ENCODE results near the gene STAC.

The STAC gene, protein sequence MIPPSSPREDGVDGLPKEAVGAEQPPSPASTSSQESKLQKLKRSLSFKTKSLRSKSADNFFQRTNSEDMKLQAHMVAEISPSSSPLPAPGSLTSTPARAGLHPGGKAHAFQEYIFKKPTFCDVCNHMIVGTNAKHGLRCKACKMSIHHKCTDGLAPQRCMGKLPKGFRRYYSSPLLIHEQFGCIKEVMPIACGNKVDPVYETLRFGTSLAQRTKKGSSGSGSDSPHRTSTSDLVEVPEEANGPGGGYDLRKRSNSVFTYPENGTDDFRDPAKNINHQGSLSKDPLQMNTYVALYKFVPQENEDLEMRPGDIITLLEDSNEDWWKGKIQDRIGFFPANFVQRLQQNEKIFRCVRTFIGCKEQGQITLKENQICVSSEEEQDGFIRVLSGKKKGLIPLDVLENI

DNA sequence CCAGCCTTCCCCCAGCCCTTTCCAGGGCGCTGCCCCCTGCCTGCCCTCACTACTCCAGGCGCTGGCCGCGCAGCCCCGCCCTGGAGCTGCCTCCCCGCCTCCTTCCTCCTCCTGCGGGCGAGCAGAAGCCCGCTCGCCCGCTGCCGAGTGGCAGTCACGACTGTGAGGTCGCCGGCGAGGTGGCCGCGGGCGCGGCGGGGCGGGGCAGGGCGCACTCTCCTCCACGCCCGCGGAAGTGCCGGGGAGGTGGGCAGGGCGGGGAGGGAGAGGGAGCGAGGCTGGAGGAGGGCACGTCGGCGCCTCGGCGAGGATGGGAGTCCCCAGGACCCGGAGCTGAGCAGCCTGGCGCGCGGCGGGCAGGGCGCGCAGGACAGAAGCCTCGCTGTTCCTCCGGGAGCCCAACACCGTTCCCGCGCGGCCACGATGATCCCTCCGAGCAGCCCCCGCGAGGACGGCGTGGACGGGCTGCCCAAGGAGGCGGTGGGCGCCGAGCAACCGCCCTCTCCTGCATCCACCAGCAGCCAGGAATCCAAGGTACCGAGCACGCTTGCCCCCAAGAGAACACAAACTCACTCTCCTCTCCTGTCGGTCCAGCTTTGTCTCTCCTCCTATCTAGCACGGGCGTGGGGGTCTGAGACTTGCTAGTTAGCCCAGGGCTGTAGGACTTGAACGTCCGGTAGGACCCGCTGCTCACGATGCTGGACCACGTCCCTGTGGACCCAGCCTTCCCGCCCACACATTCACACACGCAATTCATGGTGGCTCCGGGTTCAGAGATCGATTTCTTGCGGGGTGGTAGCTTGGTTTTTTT is at the start of gene STAC:
TSS of gene STAC (plus strand) at position 284 of the 811 bp plus-strand sequence. CDS start at position 424, 140 bp downstream.
- no peak for FAIRE-seq

DNA sequence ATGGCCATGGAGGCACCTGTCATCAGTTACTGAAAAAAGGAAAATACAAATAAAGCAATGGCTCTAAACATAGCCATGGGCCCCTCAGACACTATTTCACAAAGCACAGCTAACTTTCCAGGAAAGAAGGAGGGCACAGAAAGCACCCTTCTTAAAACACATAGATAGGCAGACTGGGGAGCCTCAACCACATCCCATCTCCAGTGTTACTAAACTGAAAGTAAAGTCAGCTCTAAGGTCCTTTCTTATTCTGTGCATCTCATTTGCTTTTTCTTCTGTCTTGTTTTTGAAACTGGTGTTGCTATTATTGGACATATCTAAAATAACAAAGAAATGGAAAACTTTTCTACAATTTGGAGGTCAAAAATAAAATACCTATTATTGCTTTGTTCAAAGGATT is 48.2 kb upstream of the STAC start:
- no peak for FAIRE-seq

DNA sequence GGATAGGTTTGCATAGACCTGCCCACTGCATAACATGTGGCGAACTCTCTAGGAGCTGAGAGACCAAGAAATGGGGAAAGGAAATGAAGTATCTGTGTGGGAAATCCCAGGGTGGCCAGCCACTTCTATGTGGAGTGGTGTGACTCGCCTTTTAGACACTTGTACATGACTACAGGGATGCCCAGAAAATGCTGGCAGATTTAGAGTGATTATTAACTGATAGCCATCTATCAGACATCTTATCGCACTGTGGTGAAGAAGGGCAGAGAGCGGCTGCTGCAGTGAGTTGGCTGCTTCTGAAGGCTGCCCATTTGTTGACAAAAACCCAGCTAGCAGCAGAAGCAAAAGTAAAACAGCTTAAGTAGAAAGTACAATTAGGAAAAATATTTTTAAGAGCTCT is 18.1 kb upstream of the STAC start:
- no peak for FAIRE-seq

DNA sequence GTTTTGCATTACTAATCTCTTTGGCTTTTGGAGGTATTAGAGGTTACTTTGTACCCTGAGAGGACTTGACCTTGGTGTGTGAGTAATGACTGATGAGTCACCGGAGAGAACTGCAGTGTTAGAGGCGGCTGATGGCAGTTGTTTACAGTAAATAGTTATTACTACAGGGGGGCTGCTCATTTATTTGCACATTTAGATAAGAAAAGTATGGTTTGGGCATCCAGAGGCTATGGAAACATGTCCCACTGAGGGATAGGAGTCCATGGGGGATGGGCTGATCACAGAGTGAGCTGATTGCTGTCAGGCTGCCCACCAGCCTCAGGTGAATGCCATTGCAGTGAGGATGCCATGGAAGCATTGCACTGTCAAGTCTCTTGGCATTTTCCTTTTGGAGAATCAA is 17.3 kb upstream of the STAC start:
- FAIRE-seq, result no peak

DNA sequence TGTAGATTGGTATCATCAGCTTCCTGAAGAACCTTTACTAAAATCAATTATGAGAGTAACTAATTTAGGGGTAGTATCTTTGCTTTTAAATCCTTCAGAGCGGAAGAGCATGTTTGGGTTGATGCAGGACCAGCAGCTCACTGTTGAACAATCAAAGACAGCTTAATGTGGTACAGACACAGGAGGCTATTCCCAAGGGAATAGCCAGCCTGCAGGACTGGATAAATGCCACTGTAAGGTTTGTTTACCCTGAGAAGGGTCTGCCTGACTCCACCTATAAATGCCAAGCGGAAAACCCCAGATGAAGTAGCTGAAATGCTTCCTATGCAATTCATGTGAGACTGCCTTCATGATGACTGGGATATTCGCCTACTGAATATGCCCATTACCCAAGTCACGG is 16.0 kb upstream of the STAC start:
- FAIRE-seq, result no peak

DNA sequence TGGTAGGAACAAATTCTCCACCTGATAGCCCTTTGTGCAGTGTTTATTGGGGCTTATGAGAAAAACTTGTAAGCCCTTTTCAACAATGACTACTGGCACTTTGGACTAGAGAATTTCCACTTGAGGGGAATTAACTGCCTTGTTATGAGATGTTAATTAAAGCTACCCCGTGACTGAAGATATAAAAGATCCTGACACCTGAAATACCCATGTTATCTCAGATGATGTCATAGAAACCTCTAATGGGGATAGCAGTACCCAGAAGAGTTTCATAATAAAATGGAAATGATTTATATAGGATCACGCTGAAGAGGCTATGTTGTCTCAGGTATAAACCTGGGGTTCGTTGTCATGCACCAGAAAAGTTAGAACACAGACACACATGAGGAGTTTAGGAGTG is 14.5 kb upstream of the STAC start:
- no peak for FAIRE-seq

DNA sequence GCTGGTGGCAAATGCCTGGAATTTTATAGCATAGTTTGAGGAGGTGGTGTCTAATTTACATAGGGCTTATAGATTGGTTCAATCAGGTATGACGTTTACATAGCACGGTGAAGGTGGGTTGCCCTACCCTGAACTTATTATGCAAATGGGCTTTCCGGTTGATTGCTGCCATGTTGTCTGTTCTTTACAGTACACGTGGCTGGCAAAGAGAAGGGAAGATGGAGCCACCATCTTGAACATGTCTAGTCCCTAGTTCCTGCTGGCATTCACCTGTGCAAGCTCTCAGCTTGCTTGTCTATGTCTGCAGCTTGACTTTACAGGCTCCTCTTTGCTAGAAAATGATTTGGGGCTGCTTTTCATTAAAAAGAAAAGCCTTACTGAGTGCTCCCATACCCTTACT is 14.0 kb upstream of the STAC start:
- FAIRE-seq, result no peak

DNA sequence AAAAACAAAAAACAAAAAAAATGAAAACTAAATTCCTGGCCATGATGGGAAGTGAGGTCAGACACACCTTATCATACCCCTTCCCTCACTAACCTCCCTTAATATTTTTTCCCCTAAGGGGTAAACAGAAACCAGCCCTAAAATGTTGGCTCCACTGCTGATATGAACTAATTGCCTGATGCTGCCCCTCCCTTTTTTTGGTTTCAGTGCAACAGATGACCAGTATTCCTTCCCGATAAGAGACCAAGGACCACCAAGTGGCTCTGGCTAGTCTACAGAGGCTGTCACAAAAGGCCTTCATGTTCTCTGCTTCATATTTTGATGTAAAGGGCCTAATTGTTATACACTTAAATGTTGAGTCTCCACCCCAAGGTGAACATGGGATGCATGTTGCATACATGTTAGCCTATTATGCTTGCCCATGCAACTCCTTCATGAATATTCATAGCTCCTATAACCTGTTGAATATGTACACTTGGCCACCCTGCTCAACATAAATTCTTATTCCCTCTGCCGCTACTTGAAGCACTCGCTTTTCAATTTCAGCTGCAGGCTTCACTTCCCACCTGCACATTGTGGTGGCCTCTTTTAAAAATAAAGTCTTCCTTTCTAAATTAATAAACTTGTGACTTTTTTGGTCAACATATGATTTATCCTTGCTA is 12.3 kb upstream of the STAC start:
- no peak for FAIRE-seq

DNA sequence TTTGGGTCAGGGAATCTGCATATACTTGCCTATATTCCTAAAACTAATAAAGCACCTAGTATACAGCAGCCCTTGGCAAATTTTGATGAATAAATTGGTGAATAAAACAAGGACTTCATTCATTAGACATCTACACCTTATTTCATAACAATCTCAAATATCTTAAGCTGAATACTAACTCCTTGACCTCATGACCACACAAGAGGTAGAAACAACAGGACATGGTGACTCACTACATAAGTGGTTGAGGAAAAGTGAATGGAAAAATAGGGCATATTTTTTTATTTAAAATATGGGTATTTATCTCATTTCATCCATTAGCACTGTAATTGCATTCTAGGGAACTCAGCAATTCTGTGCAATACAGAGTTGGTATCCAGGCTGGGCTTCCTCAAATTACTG is 7.8 kb upstream of the STAC start:
- no peak for FAIRE-seq

DNA sequence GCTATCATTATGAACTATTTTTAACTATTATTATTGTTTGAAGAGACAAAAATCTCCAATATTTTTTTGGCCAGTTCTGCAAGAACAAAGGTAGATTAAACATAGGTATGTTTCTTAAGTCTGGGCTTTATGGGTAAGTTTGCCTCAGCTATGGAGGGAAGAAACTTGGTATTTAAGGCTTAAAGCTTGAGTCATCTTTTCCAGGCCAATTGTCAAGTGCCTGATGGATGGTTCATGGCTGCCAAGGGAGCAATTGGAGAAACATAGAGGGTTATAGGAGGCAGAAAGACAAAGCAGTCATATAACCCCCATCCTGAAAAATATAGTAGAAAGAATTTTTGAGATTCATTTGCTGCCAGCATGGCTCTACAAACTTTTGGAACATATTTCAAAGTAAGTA is 7.2 kb upstream of the STAC start:
- no peak for FAIRE-seq

DNA sequence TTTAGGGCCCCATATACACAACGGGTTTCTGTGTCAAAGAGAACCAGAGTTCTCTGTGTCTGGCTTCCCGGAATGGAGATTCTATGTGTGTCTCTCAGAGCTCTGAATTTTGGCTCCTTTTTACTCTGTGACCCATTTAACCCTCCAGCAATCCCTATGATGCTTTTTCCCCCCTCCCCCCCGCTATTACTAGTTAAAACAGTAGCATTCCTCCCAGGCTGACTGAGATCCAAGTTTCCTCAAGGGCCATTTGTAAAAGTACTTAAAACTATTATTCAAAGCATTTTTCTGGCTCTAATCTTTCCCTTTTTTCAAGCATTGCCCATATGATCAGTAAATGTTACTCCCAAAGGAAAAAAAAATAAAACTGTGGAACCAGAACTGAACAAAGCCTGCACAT is 6.6 kb upstream of the STAC start:
- no peak for FAIRE-seq

DNA sequence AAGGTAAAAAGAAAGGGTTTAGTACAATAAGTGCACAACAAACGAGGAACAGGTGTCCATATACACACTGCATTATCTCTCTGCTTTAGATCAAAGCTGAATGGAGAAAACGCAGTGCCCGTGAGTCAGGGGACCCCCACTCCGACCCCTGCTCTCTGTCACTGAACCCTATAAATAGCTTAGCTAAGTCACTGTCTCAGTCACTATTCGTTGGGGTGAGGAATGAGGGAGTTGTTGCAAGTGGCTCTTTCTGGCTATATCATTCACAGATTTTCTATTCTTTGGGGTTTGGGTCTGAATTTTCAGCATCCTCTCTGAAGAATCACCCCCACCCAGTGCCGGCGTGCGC is 458 bp upstream of the STAC start:
- no peak for FAIRE-seq

DNA sequence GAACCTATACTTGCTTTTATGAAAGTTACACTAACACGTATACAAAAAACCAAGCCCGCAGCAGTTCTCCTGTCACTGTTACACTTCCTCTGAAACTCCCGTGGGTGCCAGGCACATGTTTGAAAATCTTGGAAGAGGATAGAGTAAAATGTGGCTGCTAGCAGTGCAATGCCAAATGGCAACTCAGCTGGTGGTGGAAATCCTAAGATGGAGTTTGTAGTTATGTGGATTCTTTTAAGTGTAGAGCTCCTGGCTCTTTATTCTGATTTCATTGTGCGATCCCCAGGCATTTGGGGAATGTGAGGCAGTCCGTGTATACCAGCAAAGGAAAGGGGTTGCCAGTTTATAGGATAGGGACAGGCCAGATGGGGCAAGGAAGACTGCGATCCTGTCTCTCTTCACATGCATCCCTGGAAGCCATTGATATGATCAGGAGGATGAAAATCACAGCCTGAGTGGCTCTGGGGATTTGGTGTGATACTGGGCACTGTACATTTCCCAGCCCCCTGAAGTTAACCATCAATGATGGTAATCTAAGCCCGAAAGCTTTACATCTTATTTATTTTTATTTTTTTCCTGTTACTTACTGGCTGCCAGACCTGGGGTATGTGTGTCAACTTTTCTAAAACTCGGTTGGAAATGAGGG is 1.1 kb downstream of the STAC start:
- no peak for FAIRE-seq

DNA sequence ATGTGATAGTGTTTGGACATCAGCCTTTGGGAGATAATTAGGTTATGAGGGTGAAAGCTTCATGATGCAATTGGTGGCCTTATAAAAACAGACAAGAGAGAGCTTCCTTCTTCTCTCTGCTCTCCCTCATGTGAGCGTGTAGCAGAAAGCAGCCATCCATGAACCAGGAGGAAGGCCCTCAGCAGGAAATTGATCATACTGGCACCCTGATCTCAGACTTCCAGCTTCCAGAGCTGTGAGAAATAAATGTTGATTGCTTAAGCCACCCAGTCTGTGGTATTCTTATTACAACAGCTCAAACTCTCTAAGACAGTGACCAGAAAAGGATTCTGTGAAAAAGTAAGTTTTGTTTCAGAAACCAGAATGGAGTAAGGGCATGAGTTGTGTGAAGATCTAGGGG is 13.3 kb downstream of the STAC start:
- FAIRE-seq, result no peak

DNA sequence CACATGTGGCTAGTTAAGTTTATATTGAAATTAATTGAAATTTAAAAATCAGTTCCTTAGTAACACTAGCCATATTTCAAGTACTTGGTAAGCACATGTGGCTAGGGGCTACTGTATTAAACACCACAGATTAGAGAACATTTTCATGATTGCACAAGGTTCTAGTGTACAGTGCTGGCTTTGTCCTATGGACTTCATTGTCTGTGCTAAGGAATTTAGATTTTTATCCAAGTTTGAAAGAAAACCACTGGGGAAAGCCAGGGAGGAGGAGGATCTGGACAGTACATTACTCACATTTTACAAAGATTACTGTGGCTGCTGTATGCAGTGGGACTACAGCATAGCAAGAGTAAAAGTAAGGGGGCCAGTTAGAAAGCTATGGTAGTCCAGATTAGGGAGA is 13.9 kb downstream of the STAC start:
- FAIRE-seq, result no peak

DNA sequence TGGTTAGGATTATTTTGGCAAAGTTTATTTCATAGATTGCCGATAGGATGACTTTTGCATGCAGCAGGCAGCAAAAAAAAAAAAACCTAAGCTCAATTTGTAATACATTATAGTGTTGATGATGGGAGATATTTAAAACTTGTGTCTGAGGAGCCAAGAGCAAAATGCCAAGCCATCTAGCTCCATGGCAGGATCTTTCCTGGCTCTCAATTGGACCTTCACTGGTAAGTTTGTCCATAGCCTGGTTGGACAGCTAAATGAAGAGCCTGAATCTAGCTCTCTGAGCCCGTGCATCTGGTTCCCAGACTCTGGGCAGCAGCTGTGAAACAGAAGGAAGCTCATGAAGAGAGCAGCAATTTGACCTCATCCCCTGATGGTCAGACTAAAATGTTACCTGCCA is 17.5 kb downstream of the STAC start:
- FAIRE-seq, result no peak

DNA sequence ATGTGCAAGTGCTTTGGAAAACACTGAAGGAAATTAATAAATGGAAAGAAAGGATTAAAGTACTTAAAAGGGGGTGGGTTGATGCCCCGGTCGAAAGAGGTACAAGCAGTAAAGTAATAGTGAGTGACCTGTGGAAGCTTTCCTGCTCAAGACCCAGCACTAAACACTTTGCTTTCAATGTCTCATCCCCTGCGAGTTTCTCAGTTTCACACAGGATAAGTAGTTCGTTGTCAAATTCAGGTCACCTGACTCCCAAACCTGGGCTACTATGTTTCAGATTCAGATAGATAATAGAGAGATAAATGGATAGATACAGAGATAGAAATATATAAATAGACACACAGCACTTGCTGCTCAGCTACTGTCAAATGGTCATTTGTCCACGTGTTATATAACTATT is 19.6 kb downstream of the STAC start:
- no peak for FAIRE-seq

DNA sequence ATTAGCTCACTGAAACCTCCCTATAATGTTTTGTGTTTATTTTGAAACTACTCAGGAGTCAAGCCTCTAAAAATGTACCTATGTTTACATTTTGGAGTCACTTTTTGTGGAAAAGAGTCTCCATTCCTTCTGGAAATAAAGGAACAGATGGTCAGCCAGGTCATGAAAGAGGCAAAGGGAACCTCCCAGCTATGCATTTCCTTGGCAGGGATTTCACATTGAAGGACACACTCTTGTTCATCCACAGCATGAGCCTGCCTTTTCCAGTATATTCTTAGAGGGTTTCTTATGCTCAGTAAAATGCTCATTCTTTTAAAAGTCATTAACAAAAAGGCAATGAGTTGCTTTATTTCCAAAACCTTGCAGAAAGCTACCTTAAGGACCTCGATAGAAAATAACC is 20.8 kb downstream of the STAC start:
- FAIRE-seq, result no peak

DNA sequence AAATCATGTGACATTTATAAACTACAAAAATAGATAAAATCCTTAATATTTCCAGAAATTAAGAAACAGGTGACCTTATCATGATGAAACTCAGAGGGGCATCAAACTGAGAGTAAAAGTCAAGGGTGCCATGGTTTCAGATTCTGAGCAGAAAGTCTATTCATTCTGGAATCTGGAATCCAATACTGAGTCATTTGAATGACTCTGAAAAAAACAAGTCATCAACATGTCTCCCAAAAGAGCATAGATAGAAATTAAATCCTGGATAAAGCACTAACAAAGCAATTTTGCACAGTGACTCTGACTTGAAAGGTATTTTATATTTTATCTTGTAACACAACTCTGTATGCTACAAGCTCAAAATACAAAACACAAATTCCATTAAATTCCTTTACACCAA is 23.4 kb downstream of the STAC start:
- no peak for FAIRE-seq

DNA sequence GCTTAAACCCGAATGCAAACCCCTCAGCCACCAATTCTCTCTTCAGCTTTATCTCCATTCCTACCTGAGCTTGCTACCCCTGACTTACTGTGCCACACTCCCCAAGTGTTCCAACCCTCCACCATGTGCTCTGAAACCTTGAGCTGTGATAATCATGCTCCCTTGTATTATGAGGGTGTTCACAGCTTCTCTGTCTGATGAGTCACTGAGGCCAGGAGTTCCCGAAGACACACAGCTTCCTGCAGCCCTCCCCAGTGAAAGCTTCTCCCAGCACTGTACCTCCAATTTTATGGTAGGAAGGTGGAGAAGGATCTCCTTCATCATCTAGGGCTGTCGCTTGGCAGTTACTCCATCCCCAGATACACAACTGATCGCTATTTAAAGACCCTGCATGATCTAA is 24.9 kb downstream of the STAC start:
- no peak for FAIRE-seq

DNA sequence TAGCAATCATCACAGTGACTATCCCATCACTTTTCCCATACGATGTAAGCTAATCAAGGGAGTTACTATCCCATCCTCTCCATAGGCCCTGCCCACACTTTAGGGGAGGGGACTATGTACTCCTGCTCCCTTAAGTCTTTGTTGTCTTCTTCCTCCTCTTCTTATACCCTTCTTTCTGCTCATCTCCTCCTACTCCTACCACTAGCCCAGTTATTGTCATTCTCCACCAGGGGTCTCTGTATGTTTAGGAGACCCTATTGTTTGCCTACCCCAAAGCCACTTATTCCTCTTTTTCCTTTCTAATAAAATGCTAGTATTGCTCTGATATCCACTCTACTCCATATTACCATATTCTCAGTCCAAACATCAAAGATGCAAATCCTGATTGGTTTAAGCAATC is 27.8 kb downstream of the STAC start:
- no peak for FAIRE-seq

DNA sequence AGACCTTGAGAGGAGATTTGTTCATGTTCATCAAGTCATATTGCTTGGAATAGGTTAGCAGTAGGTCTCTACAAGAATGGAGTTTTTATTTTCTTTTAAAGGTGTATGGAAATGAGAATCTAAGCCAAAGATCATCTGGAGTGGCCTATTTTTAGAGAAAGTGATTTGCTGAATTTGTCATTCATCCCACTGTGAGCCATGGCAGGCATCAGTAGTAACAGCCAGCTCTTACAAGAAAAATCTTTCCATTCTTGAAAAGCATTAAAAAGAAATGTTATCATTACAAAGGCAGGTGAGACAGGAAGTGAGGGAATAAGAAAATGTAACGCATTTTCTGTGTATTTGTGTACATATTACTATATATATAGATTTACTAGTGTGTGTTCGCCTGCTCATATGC is 29.6 kb downstream of the STAC start:
- FAIRE-seq, result no peak

DNA sequence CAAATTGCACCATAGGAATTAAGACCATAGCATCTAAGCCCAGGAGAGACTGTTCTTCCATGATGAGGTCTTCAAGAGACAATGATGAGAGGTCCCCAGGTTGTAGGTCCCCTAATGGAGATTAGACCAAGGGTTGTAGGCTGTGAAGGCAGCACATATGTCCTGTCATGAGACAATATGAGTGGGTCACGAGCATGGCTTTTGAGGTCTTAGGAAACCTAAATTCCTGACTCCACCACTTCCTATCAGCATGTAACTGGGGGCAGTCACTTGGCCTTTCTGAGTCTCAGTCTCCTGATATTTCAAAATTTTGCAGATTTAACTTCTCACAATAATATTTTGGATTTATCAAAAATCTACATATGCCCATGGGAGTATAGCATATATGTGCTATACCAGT is 31.3 kb downstream of the STAC start:
- FAIRE-seq, result no peak

All from colon (tissue), 2 donors.